GM13976 (cell line): ENCODE measurements around the gene PTPA.

Experiments
- DNase-seq: peaks from one replicate; pipeline ENCODE4 v3.0.0; 2012; ENCODE audit warnings: low spot score
- in situ Hi-C: fragments of 300-500 bp; cut with MboI; formaldehyde crosslinking; loops from one replicate; pipeline ENCODE4 v1.12.0; 2022; ENCODE audit warnings: low sequenced_read_pairs, mixed read lengths, inconsistent platforms; ENCODE audit not compliant: unreplicated experiment
- TF ChIP-seq, protein P1 (sequence below): IDR thresholded peaks from 2 replicates; pipeline ENCODE4 v1.5.1; 2012; ENCODE audit warnings: borderline replicate concordance, mild to moderate bottlenecking; ENCODE audit not compliant: insufficient read depth; ENCODE audit errors: extremely low read depth, missing control alignments, control extremely low read depth

Gene PTPA

DNA sequence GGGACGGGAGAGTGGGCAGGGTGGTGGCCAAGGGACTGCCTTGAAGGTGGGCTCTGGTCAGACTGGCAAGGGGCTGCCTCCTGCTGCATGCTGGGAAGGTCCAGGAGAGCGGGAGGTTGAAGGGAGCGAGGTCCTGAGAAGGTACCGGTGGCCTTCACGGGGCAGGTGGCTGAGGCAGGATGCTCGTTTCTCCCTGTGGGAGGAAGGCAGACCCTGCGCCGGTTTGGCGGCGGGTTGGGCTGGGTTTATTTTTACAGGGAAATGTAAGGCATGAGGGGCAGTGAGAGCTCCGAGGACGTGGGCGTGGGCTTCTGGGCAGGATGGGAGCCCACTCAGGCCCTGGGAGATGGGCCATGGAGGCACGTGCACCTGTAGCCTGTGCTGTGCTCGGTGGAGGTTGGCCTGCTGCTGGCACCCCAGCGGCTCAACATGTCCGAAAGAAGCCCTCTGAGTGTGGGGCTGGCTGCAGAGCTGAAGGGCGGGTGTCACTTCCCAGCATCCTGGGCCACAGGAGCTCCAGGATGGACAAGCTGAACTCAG lies 39.5 kb downstream of the PTPA start:
- in situ Hi-C loops = no loop called here
- no peak for DNase-seq
- TF ChIP-seq, protein P1, sequence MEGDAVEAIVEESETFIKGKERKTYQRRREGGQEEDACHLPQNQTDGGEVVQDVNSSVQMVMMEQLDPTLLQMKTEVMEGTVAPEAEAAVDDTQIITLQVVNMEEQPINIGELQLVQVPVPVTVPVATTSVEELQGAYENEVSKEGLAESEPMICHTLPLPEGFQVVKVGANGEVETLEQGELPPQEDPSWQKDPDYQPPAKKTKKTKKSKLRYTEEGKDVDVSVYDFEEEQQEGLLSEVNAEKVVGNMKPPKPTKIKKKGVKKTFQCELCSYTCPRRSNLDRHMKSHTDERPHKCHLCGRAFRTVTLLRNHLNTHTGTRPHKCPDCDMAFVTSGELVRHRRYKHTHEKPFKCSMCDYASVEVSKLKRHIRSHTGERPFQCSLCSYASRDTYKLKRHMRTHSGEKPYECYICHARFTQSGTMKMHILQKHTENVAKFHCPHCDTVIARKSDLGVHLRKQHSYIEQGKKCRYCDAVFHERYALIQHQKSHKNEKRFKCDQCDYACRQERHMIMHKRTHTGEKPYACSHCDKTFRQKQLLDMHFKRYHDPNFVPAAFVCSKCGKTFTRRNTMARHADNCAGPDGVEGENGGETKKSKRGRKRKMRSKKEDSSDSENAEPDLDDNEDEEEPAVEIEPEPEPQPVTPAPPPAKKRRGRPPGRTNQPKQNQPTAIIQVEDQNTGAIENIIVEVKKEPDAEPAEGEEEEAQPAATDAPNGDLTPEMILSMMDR = no peak

DNA sequence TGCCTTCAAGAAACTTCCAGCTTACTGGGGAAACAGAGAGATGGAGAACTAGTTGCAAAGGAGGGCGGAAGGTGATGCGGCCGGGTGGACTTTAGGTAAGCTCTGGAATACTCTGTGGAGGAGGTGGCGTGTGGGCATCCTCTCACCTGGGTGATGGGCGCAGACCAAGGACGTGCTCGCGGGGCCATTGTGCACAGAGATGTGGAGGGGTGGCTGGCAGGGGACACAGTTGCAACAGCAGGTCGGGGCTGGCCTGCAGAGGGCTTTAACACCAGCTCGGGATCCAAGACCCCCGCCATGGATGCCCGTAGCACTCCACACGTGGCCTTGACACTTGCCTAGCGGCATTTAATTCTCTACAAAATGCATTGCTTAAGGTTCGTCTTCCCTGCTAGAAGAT lies 40.3 kb downstream of the PTPA start:
- in situ Hi-C loops = no loop called here

GRCh38 chr9:129154866-129155477 lies 43.8 kb downstream of the PTPA start:
- TF ChIP-seq, protein P1 = no peak
- DNase-seq = no peak
- in situ Hi-C loops = no loop called here

More for the DNA sequence above, 40.3 kb downstream of the PTPA start:
- DNase-seq = no peak
- TF ChIP-seq, protein P1 = no peak

- DNase-seq = no peak
- TF ChIP-seq, protein P1 = no peak
- in situ Hi-C loops = no loop called here
Observed at GRCh38 chr9:129156163-129156562, 44.9 kb downstream of the PTPA start.

DNA sequence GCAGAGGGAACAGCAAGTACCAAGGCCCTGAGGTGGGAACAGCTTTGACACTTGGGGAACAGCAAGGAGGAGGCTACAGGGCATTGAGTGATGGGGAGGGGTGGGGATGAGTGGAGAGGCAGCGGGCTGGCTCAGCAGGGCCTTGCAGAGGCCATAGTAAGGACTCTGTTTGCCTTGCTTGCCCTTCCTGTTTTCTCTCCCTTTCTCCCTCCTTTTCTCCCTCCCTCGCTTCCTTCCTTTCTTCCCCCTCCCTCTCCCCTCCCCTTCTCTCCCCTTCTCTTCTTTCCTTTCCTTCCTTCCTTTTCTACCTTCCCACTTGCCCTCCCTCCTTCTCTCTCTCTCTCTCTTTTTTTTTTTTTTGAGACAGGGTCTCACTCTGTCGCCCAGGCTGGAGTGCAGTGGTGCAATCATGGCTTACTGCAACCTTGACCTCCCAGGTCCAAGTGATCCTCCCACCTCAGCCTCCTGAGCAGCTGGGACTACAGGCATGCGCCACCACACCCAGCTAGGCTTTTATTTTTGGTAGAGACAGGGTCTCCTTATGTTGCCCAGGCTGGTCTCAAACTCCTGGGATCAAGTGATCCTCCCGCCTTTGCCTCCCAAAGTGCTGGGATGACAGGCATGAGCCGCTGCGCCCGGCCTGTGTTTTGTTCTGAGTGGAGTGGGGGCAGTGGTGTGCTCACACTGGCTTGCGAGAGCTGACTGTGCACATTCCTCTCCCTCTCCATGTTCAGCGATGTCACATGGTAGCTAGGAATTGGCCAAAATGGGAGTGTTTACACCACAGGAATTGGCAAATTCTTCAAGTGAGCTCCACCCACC lies 49.7 kb downstream of the PTPA start:
- in situ Hi-C loops = no loop called here
- DNase-seq = no peak
- TF ChIP-seq, protein P1 = no peak

DNA sequence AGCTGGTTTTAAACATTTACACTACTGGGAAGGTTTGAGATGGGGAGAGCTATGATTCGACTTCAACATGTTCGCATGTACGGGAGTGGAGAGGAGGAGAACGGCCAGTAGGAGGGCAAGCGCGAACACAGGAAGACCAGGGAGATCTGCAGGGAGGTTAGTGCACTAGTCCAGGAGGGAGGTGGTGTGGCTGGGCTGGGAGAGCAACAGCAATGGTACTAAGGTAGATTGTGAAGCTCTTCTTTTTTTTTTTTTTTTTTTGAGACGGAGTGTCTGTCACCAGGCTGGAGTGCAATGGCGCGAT lies 50.3 kb downstream of the PTPA start:
- TF ChIP-seq, protein P1 = no peak
- in situ Hi-C loops = no loop called here
- DNase-seq = no peak
